ENCODE data around the gene SLC4A1. TPM values are rescaled to one million over a fixed set of nuclear protein-coding genes. Genes with fewer than 3 reads are reported as not detected.

SLC4A1 gene
- total and polyA plus RNA-seq, 4 donors: 0.14 to 1,478 TPM; not detected in 2

DNA sequence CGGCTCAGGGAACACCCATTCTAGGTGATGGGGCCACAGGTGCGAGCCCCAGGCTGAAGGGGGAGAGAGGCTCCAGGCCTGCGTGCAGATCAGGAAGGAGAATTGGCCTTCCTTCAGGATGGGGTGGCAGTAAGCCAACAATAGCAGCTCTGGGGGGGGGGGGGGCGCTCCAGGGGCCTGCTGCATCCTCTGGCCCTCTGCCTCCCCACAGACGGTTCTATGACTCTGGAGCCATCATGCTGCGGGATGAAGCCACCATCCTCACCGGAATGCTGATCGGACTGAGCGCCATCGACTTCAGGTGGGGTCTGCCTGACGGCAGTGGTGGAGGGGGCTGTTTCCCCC lies 46.6 kb upstream of the SLC4A1 start:
- H3K4me3 ChIP-seq (ENCODE audit: low read depth in 1 of 3, low read length in 3 of 3): no peak overlapping the region
- H3K36me3 ChIP-seq (ENCODE audit: control insufficient read depth in 4 of 4, insufficient read depth in 3 of 4, low read depth in 1 of 4, low read length in 3 of 4): peaks cover 0 to 3% (median under 1%) of the 10 kb centered on the region in 4 donors
- peaks cover 0 to 6% (median 2%) of the 10 kb centered on the region in 4 donors for H3K4me1 ChIP-seq (ENCODE audit: control insufficient read depth in 4 of 4, insufficient read depth in 4 of 4, low read length in 3 of 4)
- DNase-seq (ENCODE audit: low spot score): no peak
- H3K27me3 ChIP-seq (ENCODE audit: control insufficient read depth in 4 of 4, insufficient read depth in 4 of 4, low read length in 3 of 4): peaks cover 0 to 6% (median 3%) of the 10 kb centered on the region in 4 donors
- TF ChIP-seq, protein P1, sequence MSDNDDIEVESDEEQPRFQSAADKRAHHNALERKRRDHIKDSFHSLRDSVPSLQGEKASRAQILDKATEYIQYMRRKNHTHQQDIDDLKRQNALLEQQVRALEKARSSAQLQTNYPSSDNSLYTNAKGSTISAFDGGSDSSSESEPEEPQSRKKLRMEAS (IDR thresholded peaks at IDR 0.05): no peak
- TF ChIP-seq FOXA2 (IDR thresholded peaks at IDR 0.05): no peak
- no peak for TF ChIP-seq YY1 (IDR thresholded peaks at IDR 0.05)
- TF ChIP-seq, protein P2, sequence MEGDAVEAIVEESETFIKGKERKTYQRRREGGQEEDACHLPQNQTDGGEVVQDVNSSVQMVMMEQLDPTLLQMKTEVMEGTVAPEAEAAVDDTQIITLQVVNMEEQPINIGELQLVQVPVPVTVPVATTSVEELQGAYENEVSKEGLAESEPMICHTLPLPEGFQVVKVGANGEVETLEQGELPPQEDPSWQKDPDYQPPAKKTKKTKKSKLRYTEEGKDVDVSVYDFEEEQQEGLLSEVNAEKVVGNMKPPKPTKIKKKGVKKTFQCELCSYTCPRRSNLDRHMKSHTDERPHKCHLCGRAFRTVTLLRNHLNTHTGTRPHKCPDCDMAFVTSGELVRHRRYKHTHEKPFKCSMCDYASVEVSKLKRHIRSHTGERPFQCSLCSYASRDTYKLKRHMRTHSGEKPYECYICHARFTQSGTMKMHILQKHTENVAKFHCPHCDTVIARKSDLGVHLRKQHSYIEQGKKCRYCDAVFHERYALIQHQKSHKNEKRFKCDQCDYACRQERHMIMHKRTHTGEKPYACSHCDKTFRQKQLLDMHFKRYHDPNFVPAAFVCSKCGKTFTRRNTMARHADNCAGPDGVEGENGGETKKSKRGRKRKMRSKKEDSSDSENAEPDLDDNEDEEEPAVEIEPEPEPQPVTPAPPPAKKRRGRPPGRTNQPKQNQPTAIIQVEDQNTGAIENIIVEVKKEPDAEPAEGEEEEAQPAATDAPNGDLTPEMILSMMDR (IDR thresholded peaks at IDR 0.05; ENCODE audit: low read depth, low read length, missing input control): no peak
- no peak for TF ChIP-seq RAD21 (IDR thresholded peaks at IDR 0.05)
- TF ChIP-seq, protein P3, sequence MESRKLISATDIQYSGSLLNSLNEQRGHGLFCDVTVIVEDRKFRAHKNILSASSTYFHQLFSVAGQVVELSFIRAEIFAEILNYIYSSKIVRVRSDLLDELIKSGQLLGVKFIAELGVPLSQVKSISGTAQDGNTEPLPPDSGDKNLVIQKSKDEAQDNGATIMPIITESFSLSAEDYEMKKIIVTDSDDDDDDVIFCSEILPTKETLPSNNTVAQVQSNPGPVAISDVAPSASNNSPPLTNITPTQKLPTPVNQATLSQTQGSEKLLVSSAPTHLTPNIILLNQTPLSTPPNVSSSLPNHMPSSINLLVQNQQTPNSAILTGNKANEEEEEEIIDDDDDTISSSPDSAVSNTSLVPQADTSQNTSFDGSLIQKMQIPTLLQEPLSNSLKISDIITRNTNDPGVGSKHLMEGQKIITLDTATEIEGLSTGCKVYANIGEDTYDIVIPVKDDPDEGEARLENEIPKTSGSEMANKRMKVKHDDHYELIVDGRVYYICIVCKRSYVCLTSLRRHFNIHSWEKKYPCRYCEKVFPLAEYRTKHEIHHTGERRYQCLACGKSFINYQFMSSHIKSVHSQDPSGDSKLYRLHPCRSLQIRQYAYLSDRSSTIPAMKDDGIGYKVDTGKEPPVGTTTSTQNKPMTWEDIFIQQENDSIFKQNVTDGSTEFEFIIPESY (IDR thresholded peaks at IDR 0.05): no peak
- TF ChIP-seq HNF4G (IDR thresholded peaks at IDR 0.05): no peak
- TF ChIP-seq, protein P4, sequence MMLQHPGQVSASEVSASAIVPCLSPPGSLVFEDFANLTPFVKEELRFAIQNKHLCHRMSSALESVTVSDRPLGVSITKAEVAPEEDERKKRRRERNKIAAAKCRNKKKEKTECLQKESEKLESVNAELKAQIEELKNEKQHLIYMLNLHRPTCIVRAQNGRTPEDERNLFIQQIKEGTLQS (IDR thresholded peaks at IDR 0.05): no peak
- no peak for TF ChIP-seq RXRA (IDR thresholded peaks at IDR 0.05)
- TF ChIP-seq GABPA (IDR thresholded peaks at IDR 0.05 in 1 of 2, conservative IDR thresholded peaks at IDR 0.05 in 1 of 2): no peak
- TF ChIP-seq HNF4A (conservative IDR thresholded peaks at IDR 0.05): no peak
- no peak for TF ChIP-seq EGR1 (IDR thresholded peaks at IDR 0.05; ENCODE audit: low read depth in 2 of 2)
- H3K9ac ChIP-seq (ENCODE audit: low read depth in 1 of 2, low read length in 2 of 2): no peak overlapping the region
- no peak overlapping the region for H3K27ac ChIP-seq (ENCODE audit: low read depth in 1 of 2, low read length in 2 of 2)
- WGBS: 37% methylated on average over 11 of the region's 11 CpGs
- H3K9me3 ChIP-seq (ENCODE audit: control insufficient read depth in 4 of 4, low read length in 3 of 4): no peaks in the 10 kb centered on the region

DNA sequence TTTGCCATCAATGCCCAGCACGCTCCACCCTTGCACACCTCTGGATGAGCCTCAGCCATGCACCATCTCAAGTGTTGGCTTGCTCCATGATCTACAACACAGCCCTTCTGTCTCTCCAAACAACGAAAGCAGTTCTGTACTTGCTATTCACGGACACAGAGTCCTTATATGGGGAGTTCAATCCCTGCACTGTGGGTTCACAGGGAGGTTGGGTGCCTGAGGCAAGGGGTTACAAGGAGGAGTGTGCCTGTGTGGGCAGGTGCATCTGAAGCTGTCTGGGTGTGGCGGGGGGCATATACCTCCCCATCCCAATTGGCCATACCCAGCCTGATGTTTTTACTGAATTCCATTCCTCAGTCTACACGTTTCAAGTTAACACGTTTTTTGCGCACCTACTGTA lies 46.1 kb upstream of the SLC4A1 start:
- Histone ChIP-seq H3K36me3 (ENCODE audit: control insufficient read depth in 4 of 4, insufficient read depth in 3 of 4, low read depth in 1 of 4, low read length in 3 of 4) (no peaks in the 10 kb centered on the region), H3K27me3 (ENCODE audit: control insufficient read depth in 4 of 4, insufficient read depth in 4 of 4, low read length in 3 of 4) (peaks cover 0 to 6% (median 3%) of the 10 kb centered on the region in 4 donors), H3K9ac (ENCODE audit: low read depth in 1 of 2, low read length in 2 of 2) (no peak overlapping the region), H3K9me3 (ENCODE audit: control insufficient read depth in 4 of 4, low read length in 3 of 4) (no peaks in the 10 kb centered on the region), H3K4me1 (ENCODE audit: control insufficient read depth in 4 of 4, insufficient read depth in 4 of 4, low read length in 3 of 4) (peaks cover 0 to 6% (median 2%) of the 10 kb centered on the region in 4 donors), H3K4me3 (ENCODE audit: low read depth in 1 of 3, low read length in 3 of 3) (no peak overlapping the region), H3K27ac (ENCODE audit: low read depth in 1 of 2, low read length in 2 of 2) (no peak overlapping the region)
- 85% methylated on average over 7 of the region's 7 CpGs for WGBS
- no peak for TF ChIP-seq SP1 (IDR thresholded peaks at IDR 0.05)
- no peak for TF ChIP-seq FOXA1 (IDR thresholded peaks at IDR 0.05)
- no peak for TF ChIP-seq FOXA2 (IDR thresholded peaks at IDR 0.05)
- no peak for TF ChIP-seq YY1 (IDR thresholded peaks at IDR 0.05)
- no peak for TF ChIP-seq NR2F2 (IDR thresholded peaks at IDR 0.05)
- TF ChIP-seq GABPA (IDR thresholded peaks at IDR 0.05 in 1 of 2, conservative IDR thresholded peaks at IDR 0.05 in 1 of 2): no peak
- TF ChIP-seq, protein P1 (IDR thresholded peaks at IDR 0.05): no peak
- TF ChIP-seq, protein P4 (IDR thresholded peaks at IDR 0.05): no peak
- TF ChIP-seq TAF1 (conservative IDR thresholded peaks at IDR 0.05): no peak
- TF ChIP-seq RAD21 (IDR thresholded peaks at IDR 0.05): no peak
- no peak for TF ChIP-seq HNF4G (IDR thresholded peaks at IDR 0.05)
- TF ChIP-seq HNF4A (conservative IDR thresholded peaks at IDR 0.05): no peak
- no peak for TF ChIP-seq EGR1 (IDR thresholded peaks at IDR 0.05; ENCODE audit: low read depth in 2 of 2)
- TF ChIP-seq, protein P5, sequence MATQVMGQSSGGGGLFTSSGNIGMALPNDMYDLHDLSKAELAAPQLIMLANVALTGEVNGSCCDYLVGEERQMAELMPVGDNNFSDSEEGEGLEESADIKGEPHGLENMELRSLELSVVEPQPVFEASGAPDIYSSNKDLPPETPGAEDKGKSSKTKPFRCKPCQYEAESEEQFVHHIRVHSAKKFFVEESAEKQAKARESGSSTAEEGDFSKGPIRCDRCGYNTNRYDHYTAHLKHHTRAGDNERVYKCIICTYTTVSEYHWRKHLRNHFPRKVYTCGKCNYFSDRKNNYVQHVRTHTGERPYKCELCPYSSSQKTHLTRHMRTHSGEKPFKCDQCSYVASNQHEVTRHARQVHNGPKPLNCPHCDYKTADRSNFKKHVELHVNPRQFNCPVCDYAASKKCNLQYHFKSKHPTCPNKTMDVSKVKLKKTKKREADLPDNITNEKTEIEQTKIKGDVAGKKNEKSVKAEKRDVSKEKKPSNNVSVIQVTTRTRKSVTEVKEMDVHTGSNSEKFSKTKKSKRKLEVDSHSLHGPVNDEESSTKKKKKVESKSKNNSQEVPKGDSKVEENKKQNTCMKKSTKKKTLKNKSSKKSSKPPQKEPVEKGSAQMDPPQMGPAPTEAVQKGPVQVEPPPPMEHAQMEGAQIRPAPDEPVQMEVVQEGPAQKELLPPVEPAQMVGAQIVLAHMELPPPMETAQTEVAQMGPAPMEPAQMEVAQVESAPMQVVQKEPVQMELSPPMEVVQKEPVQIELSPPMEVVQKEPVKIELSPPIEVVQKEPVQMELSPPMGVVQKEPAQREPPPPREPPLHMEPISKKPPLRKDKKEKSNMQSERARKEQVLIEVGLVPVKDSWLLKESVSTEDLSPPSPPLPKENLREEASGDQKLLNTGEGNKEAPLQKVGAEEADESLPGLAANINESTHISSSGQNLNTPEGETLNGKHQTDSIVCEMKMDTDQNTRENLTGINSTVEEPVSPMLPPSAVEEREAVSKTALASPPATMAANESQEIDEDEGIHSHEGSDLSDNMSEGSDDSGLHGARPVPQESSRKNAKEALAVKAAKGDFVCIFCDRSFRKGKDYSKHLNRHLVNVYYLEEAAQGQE (IDR thresholded peaks at IDR 0.05): no peak
- no peak for TF ChIP-seq JUND (IDR thresholded peaks at IDR 0.05)
- no peak for TF ChIP-seq RXRA (IDR thresholded peaks at IDR 0.05)
- TF ChIP-seq, protein P2 (IDR thresholded peaks at IDR 0.05; ENCODE audit: low read depth, low read length, missing input control): no peak
- TF ChIP-seq, protein P3 (IDR thresholded peaks at IDR 0.05): no peak
- no peak for DNase-seq (ENCODE audit: low spot score)

Measured in liver (tissue), 9 donors.